GM19395 (cell line): ENCODE results near the gene QSOX1.

Experiments used
- ATAC-seq: cut with Tn5 transposase; IDR thresholded peaks from one replicate; pipeline ENCODE4 v1.9.1; 2021; ENCODE audit warnings: mild to moderate bottlenecking, moderate library complexity; ENCODE audit not compliant: unreplicated experiment

The QSOX1 gene

GRCh38 chr1:180169640-180170195 is 15.0 kb downstream of the QSOX1 start:
- no peak for ATAC-seq

- no peak for ATAC-seq
These were observed 16.0 kb downstream of the QSOX1 start for GRCh38 chr1:180170546-180171151.

DNA sequence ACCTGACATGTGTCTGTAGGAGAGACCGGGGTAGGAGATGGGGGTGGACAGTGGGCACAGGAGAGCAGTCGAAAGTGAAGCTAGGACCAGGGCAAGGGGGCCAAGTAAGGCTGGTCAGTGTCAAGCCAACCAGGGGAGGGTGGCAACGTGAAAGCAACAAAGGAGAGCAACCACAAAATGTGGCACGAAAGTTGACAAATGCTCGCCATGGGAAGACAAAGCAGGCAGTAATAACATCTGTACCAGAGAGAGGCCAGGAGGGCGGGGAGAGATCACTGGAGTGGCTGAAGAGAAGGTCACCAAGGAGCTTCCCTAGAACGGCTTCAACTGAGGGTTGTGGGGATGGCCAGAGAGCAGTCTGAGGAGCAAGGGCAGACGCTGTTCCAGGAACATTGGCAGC is 17.0 kb downstream of the QSOX1 start:
- no peak for ATAC-seq

DNA sequence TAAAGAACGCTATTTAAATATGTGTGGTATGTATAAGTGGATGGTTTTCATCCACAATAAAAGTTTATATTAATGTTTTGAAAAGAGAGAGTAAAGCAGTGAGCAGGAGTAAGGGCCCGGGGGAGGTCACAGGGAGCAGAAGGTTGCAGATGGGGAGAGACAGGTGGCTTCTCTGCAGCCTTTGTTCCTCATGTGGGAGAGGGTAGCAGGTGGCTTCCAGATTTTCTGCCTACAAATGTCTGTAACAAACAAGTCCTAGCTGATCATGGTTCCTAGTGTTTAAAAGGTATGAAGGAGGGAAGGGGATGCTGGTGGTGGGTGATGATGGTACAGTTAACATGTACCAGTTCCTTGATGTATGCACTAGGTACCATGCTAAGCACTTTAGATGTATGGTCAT is 18.8 kb downstream of the QSOX1 start:
- no peak for ATAC-seq

DNA sequence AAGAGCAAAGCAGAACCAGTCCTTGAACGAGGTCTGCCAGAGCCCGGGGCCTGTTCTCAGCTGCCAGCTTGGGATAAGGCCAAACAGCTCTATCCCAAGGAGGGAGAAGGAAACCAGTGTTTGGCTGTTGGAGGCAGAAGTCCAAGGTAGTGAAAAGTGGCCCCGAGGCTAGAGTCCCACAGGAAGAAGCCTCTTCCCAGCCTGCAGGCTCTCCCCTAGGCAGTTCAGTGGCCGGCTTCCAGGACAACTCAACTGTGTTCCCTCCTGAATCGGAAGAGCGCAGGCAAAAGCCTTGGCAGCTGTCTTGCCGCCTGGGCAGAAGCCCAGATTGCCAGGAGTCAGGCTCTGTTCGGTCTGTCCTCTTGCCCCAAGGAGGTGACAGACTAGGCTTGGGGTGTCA is 19.3 kb downstream of the QSOX1 start:
- ATAC-seq = no peak

- ATAC-seq = no peak
These were observed 20.6 kb downstream of the QSOX1 start for GRCh38 chr1:180175291-180175690.

GRCh38 chr1:180175806-180176205 is 21.1 kb downstream of the QSOX1 start:
- ATAC-seq = no peak

DNA sequence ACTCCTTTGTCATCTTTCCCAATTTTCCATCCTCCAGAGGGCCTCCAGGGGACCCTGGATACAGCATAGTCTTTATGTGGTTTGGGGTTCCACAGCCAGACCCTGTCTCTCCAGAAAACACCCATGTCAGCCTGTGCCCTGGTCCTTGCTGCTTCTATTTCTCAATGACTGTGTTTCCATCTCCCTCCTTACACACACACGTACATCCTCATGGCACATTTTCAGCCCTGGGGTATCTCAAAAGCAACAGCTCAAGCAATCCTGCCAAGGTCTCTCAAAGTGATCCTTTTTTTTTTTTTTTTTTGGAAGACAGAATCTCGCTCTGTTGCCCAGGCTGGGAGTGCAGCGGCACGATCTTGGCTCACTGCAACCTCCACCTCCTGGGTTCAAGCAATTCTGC is 22.3 kb downstream of the QSOX1 start:
- no peak for ATAC-seq

GRCh38 chr1:180177931-180178330 is 23.3 kb downstream of the QSOX1 start:
- no peak for ATAC-seq

DNA sequence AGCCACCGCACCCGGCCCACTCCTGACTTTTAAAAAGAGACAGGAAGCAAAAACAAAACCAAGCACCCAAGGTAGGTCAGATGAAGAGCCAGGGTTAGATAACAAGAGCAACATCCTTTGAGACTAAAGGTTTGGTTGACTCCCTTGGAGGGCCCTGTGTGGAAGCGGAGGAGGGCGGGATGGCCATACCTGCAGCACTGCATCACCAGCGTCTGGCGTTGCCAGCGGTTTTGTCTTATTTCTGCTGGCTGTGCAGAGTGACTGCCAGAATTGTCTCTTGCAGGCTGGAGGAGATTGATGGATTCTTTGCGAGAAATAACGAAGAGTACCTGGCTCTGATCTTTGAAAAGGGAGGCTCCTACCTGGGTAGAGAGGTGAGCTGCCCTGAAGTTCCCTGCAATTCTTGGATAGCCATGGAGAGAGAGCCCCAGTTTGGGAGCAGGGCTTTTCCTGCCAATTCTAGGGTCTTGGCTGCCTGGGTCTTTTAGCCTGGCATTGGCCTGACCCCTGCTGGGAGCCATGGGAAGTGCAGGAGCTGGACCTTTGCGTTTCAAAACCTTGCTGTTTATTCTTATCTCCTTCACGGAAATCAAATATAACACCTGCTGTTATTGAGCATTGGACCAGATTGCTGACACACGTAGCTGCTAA is 24.0 kb downstream of the QSOX1 start:
- no peak for ATAC-seq

GRCh38 chr1:180179162-180179957 is 24.7 kb downstream of the QSOX1 start:
- no peak for ATAC-seq

DNA sequence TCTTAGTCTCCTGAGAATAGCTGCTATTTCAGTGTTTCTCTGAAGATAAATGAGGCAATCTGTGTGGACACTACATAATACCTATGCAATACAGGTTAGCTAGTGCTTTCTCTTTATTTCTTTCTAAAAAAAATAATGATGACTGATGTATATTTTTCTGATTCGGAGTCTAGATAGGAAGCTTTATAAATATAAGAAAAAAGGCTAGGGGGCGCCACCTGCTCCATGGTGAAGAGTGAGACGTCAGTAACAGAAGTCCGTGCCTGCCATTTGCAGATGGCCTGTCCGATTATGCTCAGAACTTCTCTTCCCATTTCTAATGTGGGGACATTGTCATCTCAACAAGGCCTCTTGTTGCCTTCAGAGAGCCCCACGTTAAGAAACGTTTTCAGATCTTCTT is 26.4 kb downstream of the QSOX1 start:
- ATAC-seq = no peak

GRCh38 chr1:180181996-180182642 is 27.4 kb downstream of the QSOX1 start:
- ATAC-seq = no peak

DNA sequence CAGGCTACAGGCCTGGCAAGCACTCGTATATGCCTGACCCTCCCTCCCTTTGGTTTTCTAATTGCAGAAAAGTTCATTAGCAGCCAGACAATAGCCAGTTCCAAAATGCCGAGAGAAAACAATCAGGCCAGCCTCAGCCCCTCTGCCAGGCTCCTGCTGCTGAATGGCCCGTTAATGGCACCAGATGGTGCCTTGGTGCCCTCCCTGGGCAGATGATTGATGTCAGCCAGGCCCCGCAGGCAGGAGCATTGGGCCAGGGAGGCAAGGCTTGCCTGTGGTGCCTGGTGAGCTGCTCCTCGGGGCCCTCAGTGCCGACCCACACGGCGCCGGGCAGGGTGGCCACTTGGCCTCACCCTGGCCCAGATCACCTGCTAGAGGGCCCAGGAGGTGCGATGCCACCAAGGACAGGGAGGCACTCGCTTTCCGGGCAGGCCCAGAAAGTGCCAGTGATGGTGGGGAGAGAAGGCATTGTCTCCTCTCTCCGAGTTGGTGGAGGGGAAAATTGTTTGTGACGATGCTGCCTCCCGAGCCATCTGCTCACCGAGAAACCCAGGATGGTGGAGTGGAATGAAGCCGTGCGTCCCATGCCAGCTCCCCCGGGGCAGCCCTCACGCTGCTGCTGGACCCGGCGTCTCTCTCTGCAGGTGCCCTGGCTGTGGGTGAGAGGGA is 28.1 kb downstream of the QSOX1 start:
- no peak for ATAC-seq

DNA sequence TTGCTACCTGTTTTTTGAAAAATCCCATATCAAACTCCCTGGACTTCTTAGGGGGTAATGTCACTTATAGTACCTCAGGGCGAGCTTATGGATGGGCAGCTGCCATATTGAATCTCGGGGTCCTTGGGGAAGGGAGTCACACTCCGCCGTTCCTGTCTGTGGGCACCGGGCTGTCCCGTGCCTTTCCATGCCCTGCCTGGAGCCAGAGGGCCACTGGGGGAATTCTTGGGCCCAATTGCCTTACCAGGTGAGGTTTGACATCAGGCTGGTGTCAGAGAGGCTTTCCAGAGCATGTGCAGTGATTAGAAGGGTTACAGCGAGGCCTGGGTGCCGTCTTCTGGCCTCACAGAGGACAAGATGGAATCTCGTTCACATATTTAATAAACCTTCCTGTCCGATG is 28.8 kb downstream of the QSOX1 start:
- ATAC-seq = no peak

DNA sequence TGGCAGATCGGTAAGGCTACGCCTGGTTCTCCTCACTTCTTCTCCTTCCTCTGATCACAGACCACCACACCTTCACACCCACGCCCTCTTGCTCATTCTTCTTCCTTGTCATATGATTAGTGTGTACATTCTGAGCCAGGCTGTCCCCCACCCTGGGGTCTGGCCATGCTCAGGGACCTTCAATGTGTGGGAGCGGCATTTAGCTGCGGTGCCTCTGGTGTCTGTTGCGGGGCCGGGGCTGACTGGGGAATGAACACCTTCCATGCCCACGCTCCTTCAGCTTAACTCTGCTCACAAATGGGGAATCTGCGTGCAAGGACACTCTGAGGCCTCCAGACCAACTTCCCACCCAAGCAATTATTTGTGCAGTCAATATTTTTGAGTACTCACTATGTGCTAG is 29.4 kb downstream of the QSOX1 start:
- no peak for ATAC-seq

- no peak for ATAC-seq
These were observed 30.6 kb downstream of the QSOX1 start for GRCh38 chr1:180185281-180185680.

GRCh38 chr1:180185971-180186645 is 31.4 kb downstream of the QSOX1 start:
- no peak for ATAC-seq

- no peak for ATAC-seq
These were observed 32.2 kb downstream of the QSOX1 start for GRCh38 chr1:180186831-180187230.

GRCh38 chr1:180187626-180188025 is 33.0 kb downstream of the QSOX1 start:
- no peak for ATAC-seq
